GM21528 (cell line): ENCODE data around the gene SACM1L.

ENCODE experiments used
- ATAC-seq: cut with Tn5 transposase; IDR thresholded peaks from one replicate; pipeline ENCODE4 v1.9.1; 2021; ENCODE audit warnings: mild to moderate bottlenecking, moderate library complexity; ENCODE audit not compliant: unreplicated experiment, low FRiP score

The SACM1L gene

DNA sequence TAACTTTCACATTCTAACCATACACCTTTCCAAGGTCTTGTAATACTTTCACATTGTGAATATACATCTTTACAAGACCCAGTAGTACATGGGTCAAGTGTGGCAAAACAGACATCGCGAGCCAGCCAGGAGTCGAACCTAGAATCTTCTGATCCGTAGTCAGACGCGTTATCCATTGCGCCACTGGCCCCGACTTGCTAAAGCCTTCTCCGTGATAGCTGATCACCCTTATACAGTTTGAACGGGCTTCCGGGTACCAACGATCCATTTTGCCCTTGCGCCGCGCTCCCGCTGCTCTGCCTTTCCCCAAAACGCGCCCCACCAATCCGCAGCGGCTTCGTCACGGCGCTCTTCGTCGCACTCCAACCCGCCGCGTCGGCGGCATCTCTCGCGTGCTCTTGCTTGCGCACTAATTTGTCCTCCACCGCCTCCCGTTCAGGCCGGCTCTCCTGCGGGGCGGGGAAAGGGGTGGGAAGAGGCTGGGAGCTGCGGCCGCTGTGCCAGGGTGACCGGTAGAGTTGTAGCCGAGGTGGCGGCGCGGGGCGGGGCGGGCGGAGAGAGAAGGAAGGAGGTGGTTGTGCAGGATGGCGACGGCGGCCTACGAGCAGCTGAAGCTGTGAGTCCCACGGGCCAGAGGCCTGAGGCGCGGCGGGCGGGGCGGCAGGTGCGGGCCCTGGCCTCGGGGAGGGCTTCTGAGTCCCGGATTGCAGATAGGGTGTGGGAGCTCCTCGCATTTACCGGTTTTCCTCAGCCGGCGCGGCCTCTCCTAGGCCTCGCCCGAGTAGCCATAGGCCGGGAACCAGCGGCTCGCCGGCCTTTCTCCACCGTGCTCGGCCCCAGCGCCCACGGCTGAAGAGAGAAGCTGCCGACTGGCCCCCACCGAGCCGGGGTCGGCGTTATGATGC lies at the start of gene SACM1L:
SACM1L (plus strand) TSS at position 515 of the 905 bp plus-strand sequence; CDS start at position 585, 70 bp downstream.
- peak; percentile 80 for ATAC-seq

GRCh38 chr3:45640091-45640507 lies 49.1 kb upstream of the SACM1L start:
- ATAC-seq, result no peak

- ATAC-seq, result no peak
Observed at GRCh38 chr3:45640724-45641361, 48.4 kb upstream of the SACM1L start.

DNA sequence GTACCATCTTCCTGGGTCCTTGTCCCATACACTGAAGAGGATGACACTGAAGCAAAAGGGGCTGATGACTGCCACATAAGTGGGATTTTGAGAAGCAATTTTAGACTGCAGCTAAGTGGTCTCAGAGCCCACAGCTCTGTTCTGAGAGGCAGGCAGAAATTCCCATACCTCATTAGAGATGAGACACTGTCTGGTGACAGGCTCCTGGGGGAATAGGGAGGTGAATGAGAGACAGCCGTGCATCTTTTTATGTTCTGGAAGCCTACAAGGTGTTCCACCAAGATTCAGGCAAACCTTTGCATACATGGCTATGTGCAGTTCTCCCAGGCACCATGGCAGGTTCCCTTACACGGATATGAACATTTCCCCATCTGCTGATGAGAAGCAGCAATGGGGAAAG lies 47.4 kb upstream of the SACM1L start:
- ATAC-seq, result no peak

- ATAC-seq, result no peak
Observed at GRCh38 chr3:45642731-45643152, 46.5 kb upstream of the SACM1L start.

DNA sequence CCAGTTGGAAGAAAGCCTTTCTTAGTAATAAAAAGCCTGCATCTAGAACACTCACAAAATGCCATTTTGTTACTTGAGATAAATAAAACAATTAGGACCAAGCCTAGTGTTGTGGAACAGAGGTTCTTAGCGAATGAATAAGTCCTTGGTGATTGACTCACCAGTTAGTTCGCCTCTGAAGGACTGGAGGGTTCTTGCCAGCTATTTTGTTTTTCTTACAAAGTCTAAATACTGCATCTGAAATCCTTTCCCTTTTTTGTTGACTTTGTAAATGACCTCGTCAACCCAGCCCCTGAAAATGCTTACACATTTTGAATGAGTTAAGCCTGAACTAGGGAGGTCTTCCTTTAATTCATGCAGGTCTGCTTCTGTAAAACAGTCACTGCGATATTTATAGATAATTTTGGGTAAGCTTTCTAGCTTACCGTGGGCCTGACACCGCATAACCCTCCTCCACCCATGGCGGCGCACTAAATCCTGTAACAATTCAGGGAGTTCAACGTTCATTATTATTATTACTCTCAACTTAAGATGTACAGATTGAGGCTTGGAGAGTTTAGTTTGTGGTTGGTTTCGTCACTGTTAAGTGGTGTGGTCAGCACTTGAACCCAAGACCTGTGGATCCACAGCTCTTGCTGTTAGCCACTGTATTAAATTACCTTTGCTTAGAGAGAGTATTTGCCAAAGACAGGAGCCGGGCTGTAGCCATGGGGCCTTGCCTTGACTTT lies 45.0 kb upstream of the SACM1L start:
- ATAC-seq, result no peak

- no peak for ATAC-seq
Observed at GRCh38 chr3:45644791-45645201, 44.4 kb upstream of the SACM1L start.

DNA sequence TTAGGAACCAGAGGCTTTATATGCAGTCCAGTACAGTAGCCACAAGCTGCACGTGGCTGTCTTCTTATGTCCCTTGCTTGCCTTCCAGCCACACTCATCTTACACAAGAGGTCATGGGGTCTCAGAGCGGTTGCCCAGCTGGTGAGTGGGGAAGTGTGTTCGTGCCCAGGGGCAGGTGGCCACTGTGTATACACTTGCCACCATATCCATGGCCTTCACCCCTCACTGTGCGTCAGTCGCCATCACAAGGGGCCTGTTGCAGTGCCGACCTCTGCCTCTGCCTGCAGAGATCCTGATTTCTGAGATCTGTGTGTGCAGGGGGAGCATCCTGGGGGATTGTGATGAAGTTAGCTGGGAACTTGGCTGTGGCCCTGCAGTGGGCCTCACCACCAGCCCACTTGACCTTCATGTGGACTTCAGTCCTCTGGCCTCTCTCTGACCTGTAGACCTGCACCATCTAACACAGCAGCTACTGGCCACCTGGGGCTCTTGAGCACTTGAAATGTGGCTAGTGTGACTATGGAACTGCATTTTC lies 43.1 kb upstream of the SACM1L start:
- no peak for ATAC-seq

DNA sequence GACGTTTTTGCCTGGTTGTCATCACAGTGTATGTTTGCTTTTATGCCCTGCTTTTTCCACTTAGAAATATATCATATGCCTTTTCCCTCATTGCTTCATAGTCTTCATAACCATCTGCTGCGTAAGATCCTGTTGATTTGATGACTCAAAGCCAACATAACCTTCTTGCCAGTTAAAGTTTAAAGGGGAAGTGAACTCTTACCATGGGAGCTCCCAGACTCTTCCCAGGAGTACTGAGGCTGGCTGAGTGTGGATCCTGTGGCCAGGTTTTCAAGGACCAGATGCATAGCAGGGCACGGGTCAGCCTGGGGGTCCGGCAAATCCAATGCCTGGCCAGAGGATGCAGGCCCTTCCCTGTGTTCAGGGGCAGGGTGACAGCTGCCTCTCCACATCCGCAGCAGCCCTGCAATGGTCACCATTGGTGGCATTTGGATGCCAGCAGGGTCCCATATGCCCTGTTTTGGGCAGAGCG lies 42.0 kb upstream of the SACM1L start:
- no peak for ATAC-seq

GRCh38 chr3:45653205-45653604 lies 36.0 kb upstream of the SACM1L start:
- no peak for ATAC-seq

DNA sequence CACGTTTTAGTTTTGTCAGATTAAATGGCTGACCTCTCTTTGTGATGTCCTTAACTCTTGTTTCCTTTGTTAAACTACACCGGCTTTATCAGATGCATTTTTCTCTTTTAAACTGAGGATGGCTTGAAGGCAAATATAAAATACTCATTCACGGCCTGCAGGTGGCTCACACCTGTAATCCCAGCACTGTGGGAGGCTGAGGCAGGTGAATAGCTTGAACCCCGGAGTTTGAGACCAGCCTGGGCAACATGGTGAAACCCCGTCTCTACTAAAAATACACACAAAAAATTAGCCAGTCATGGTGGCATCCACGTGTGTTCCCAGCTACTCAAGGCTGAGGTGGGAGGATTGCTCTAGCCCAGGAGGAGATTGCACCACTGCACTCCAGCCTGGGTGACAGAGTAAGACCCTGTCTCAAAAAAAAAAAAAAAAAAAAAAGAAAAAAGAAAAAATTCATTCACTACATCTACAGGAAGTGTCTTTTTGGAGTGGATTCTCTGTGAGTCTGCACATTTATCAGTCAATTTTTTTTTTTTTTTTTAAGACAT lies 34.7 kb upstream of the SACM1L start:
- no peak for ATAC-seq

- ATAC-seq, result no peak
Observed at GRCh38 chr3:45655906-45656305, 33.3 kb upstream of the SACM1L start.

- peak; percentile 48 for ATAC-seq
Observed at GRCh38 chr3:45656575-45657363, 32.4 kb upstream of the SACM1L start.

DNA sequence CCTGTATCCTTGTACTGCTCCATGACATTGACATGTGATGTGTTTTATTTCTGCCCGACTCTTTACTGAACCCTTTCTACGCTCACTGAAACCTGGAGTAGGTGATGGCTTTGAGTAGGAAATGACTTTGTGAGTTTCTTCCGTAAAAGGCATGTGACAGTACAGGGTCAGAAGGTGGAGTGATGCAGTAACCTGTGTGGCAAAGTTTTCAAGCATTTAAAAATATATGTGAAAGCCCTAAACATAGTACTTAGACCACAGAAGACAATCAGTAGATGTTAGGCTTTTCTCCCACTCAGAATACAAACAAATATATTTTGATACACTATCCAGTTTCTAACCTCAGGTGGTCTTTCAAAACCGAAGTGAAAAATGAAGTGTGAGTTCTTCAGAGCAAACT lies 31.3 kb upstream of the SACM1L start:
- ATAC-seq, result peak; percentile 71

DNA sequence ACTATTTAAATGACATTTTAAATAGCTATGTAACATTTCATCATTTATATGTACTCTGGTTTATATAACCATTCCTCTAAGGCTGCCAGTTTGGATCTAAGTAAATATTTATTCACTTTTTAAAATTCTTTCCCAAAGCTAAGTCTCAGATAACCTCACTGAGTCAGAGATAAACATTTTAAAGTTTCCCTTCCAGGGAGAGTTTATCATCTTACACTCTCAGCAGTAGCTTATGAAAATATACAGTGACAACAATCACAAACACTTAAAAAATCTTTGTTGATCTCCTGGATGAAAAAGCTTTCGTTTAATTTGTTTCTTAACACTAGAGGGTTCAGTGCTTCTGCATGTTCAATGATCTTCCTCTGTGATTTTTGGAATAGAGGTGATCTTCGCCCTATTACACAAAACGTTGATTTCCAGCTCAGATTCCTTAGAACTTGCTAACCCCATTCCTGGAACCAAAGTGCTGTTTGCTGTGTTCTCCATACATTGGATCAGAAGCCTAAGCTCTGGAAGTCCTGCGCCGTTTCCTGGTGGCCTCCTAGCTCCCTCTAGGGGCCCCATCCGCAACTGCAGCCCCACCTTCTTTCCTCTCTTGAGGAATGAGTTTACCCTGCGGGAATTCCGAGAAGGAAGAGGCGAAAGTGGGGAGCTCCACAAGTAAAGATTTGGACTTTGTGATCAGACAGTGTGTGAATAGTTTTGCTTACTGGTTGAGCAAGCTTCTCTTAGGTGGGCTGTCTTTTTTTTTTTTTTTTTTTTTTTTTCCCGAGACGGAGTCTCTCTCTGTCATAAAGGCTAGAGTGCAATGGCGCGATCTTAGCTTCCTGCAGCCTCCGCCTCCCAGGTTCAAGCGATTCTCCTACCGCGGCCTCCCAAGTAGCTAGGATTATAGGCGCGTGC lies 29.3 kb upstream of the SACM1L start:
- no peak for ATAC-seq

- ATAC-seq, result no peak
Observed at GRCh38 chr3:45660567-45660901, 28.7 kb upstream of the SACM1L start.

GRCh38 chr3:45664578-45664977 lies 24.6 kb upstream of the SACM1L start:
- ATAC-seq, result peak; percentile 69

- no peak for ATAC-seq
Observed at GRCh38 chr3:45665101-45665572, 24.1 kb upstream of the SACM1L start.
